ENCODE data around the gene MAGEA11.
"Not testable (repeated sequence)": the region's sequence is repeated elsewhere in the genome, so short reads cannot be mapped to it uniquely, and the experiment has no call there.

MAGEA11 gene

DNA sequence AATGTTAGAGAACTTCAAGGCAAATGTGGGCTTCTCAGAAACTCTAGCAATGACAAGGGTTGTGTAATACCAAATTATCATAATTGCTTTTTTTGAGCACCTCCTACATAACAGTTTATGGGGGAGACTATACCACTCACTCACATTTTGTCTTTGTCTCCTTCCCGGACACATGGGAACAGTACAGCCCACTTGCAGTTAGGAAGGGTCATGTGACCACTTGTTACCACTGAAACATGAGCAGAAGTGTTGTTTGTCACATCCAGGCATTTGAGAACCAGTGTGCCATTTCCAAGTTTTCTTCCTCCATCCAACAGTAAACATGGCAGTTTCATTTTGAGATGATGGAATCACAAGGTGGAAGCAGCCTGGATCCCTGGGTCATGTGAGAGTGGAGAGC, 6.9 kb downstream of the MAGEA11 start:
- DNase-seq (ENCODE audit: low read depth), result no peak

DNA sequence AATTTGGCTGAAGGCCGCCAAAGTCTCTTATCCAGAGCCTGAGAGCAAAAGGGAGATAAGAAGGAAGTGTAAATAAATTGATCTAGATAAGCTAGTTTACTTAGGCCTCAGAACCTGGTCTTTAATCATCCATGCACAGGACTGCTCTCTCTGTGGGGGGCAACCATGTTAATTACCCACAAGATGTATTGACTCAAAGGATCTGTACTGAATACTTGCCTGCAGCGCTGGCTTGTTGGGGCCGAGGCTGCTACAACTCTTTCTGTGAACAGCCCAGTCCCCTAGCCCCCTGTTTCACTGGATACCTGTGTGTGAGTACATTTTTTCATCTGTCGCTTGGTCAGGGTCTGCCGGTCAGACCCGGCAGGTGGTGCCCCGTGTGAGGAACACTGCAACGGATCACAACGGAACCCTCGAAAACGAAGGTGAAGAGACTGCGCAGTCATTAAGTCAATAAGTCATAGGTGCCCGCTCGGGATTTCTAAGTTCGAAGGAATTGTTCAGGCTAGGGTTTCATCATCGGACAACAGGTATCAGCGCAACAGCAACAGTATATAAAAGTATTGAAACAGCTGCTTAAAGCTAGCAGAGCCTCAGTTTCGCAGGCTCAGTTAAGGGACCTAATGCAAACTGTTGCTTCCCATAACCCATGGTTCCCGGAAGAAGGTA, 8.3 kb downstream of the MAGEA11 start:
- no peak for DNase-seq (ENCODE audit: low read depth)

DNA sequence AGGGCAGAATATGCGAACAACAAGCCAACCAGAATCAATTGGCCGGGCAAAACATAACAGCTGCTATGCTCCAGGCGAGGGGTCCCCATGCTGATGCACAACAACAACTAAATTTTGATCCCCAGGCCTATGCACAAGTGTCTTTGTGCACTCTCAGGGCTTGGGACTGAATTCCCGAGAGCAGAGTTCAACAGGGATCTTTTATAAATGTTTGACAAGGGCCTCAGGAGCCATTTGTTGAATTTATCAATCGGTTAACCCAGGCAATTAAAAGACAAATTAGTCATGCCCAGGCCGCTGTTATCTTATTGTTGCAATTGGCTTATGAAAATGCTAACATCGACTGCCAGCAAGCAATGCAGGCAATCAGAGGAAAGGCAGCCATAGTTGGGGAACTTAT, 9.4 kb downstream of the MAGEA11 start:
- DNase-seq (ENCODE audit: low read depth), result not testable (repeated sequence)

DNA sequence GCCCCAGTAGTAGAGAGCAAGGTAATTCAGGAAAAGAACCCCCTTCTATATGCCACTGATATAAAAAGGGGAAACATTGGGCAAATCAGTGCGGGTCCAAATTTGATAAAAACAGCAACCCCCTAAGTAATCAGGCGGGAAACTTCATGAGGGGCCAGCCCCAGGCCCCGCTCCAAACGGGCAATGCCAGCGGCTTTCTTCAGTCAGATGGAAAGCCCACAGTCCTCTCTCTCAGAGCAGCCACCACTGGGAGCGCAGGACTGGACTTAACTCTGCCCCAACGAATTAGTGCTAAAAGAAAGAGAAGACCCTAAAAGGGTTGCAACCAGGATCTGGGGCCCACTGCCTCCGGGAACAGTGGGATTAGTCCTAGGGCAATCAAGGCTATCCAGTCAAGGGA, 9.9 kb downstream of the MAGEA11 start:
- no peak for DNase-seq (ENCODE audit: low read depth)

DNA sequence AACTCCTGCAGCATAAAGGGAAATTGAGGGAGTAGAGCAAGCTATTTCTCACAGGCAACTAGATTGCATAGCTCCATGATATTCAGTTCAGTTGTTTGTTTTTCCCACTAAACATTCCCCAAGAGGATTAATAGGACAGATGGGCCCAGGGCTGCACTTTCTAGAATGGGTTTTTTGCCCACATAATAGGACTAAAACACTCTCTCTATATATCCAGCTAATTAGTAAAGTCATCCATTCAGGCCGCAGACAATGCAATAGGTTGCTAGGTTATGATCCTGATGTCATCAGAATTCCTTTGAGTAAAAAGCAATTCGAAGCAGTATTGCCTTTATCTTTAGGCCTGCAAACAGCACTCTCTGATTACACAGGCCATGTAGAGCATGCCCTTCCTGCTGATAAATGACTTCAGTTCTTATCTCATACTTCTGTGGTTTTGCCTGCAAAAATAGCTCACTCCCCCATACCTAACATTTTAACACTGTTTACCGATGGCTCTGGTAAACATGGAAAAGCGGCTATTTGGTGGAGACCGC, 11.8 kb downstream of the MAGEA11 start:
- DNase-seq (ENCODE audit: low read depth), result not testable (repeated sequence)

DNA sequence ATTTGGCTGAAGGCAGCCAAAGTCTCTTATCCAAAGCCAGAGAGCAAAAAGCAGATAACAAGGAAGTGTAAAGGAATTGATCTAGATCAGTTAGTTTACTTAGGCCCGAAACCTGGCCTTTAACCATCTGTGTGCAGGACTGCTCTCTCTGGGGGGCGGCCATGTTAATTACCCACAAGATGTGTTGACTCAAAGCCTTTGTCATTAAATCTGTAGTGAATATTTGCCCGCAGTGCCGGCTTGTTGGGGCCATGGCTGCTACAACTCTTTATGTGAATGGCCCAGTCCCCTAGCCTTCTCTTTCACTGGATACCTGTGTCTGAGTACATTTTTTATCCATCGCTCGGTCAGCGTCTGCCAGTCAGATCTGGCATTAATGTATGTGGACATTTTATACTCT, 15.4 kb downstream of the MAGEA11 start:
- not testable (repeated sequence) for DNase-seq (ENCODE audit: low read depth)

DNA sequence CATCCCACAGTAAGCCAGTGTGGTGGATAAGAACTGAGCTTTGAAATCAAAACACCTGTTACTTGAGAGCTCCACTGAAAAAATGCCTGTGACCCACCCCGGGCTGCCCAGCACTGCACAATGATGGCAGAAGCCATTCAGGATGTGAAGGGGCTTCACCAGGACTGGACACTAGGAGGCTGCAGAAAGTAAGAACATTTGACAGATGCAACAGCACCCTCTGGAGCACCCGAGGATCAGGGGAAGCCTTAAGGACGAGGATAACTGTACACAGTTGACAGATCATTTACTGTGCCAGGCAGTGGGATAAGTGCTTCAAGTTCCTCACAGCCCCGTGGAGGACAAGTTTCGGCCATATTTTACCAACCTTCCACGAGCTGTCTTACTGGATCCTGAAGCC, 30.4 kb downstream of the MAGEA11 start:
- DNase-seq (ENCODE audit: low read depth), result not testable (repeated sequence)

DNA sequence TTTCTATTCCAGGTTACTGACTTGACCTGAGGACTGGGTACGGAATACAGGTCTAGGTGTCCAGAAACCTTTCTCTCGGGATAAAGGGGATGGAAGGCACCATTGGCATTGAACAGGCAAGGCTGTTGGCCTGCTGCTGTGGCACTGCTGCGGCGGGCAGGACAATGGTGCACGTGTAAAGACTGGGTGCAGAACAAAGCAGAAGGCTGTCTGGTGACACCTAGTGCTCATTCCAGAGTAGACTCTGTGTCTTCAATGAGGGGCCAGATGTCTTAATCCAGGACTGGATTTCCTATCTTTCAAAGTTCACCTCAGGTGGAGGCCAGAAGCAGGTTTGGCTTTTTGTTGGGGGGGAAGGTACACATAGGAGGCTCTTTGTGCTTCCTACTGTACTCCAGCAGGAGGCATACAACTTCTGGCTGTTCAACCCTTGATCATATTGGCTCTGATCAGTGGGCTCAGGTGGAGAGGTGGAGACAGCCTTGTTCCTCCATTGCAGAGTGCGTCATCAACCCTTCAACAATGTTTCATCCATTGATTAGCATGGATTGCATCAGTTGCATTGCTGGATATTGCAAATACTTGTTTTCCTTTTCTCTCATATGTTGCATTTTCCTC, 34.6 kb downstream of the MAGEA11 start:
- not testable (repeated sequence) for DNase-seq (ENCODE audit: low read depth)

DNA sequence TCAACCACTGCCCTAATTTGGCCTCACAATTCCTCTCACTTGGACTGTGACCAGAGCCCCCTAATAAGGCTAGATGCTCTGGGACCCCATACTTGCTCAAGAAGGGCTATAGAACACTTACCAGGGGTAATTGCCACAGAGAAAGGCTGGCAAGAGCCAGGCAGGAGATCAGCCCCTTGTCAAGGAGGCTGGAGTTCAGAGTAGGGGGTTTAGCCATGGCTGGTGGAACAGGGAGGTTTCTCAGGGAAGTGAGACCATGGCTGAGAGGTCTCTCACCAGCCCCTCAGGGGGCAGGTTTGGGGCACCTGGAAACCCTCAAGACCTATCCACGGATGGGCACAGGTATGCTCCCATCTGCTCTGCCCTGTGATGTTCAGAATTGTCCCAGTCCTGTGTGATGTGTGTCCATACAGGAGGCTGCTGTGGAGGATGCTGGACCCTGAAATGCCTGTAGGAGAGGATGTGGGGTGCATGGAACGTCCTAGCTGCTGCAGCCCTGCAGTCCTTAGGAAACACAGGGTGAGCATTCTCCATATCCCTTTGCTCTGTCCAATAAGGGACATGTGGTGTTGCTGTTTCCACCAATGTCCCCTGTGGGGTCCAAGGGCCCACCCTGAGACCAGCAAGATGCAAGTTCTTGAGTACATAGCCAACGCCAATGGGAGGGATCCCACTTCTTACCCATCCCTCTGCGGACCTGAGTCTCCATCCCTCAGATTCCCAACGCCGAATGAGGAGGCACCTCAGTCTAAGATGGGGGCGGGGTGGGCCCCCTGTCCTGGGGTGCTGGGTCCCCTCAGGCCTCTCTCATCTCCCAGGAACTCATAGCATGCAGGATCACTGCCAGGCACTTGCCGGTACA, 45.6 kb downstream of the MAGEA11 start:
- DNase-seq (ENCODE audit: low read depth), result no peak

DNA sequence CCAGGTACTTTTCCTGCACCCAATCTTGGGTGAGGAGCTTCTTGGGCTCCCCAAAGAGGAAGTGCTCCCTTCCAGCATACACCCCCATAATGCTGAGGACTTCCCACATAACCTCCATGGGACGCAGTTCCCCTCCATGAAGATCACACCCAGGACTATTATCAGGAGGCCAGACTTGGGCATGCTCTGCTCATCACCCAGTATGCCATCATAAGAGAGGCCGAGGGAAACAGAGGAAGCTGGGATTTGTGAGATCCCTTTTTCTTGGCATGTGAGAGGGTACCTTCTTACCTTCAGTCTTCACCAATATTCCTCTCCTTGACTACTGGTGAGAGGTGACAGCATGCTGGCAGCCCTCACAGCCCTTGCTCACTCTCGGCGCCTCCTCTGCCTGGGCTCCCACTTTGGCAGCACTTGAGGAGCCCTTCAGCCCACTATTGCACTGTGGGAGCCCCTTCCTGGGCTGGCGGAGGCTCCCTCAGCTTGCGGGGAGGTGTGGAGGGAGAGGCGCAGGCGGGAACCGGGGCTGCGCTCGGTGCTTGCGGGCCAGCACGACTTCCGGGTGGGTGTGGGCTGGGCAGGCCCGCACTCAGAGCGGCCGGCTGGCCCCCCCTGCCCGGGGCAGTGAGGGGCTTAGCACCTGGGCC, 46.3 kb downstream of the MAGEA11 start:
- DNase-seq (ENCODE audit: low read depth), result no peak

DNA sequence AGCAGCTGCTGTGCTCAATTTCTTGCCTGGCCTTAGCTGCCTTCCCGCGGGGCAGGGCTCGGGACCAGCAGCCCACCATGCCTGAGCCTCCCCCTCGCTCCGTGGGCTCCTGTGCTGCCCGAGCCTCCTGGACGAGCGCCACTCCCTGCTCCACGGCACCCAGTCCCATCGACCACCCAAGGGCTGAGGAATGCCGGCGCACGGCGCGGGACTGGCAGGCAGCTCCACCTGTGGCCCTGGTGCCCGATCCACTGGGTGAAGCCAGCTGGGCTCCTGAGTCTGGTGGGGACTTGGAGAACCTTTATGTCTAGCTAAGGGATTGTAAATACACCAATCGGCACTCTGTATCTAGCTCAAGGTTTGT, 46.8 kb downstream of the MAGEA11 start:
- DNase-seq (ENCODE audit: low read depth), result not testable (repeated sequence)

DNA sequence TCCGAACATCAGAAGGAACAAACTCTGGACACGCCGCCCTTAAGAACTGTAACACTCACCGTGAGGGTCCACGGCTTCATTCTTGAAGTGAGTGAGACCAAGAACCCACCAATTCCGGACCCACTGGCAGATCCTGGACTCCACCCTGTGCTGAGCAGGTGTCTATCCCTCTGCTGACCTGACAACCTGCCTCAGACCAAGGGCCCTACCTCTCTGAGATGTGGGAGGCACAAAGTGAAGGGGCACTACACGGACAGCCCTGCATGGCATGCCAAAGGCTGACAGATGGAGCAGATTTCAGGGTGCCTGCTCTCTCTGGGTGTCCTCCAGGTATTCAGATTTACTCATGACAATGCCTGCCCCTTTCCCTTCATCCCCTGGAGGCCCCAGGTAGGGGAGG, 48.0 kb downstream of the MAGEA11 start:
- no peak for DNase-seq (ENCODE audit: low read depth)

DNA sequence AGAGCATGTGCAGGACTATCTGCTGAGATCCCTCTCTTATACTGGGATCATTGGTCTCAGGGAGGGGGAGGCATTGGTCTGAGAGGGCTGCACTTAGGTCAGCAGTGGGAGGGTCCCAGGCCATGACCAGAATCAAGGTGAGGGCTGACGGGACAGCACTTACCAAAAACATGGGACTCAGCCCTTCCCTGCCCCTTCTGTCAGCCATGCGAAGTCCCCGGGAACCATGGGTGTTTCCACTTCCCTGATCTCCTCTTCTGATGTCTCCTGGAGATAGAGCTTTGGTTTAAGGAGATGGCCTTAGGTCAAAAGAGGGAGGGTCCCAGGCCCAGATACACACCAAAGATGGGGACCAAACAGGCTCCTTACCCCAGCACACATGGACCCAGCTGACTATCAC, 49.1 kb downstream of the MAGEA11 start:
- no peak for DNase-seq (ENCODE audit: low read depth)

DNA sequence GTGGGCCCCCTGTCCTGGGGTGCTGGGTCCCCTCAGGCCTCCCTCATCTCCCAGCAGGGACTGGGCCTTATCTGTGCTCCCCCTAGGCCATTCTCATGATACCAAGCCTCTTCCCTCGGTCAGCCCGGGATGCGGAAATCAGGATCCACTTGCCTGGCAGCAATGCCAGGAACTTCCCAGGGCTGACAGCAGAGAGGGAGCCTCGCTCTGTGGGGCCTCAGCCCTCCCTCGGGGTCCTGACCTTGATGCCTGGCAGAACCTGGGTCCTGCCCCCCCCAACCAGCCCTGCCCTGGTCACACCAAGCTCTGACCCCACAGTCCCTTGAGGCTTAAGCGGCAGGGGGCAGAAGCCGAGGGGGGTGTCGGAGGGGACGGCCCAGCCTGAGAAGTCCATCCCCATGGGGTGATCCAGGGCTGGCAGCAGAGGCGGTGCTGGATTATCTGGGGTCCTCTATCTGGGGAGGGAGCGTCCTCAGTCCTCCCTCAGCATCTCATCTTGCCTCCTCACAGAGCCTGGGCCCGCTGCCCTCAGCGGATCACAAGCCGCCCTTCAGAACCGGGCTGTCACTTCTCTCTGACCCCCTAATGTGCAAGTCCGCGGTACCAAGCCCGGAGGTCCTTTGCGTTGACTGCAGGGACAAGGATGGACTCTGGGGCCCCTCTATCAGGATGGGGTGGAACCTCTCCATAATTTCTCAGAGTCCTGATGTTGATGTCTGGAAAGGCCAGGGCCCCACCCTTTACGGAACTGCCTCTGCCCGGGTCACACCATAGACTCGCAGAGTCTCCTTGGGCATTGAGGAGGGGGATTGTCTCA, 50.2 kb downstream of the MAGEA11 start:
- not testable (repeated sequence) for DNase-seq (ENCODE audit: low read depth)

DNA sequence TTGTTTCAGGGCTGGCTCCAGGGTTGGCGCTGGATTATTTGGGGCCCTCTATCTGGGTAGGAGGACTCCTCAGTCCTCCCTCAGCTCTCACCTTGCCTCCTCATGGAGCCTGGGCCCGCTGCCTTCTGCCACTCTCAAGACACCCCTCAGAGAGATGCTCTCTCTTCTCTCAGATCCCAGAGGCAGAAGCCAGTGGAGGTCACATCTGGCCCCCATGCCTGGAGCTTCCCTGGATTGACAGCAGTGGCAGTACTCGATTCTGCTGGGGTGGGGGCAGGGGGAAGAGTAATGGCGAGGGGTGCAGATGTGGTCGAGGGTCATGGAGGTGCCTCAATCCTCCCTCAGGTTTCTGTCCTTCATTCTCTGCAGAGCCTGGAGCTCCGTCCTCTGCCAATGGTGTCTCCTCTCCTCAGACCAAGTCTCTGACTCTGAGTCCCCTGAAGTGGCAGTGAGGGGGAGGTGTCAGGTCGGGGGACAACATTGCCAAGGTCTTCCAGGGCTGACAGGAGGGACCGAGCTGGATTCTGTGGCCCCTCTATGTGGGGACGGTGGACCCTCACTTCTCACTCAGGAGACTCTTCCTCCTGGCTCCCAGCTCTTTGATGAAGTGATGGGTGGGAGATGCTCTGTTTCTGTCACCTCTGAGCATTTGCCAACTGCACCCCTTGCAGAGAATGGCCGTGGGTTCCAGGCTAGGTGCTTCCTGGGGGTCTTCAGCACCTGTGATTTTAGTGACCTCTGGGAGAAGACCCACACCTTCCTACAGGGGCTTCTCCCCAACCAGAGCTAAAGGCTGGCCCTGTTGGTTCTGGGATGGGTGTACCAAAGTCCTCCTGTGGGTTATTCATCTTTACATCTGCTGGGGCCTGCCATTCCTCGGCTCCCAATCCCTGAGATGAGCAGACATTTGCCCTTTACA, 51.1 kb downstream of the MAGEA11 start:
- no peak for DNase-seq (ENCODE audit: low read depth)
